ENCODE measurements around the gene MDM2. TPM values are rescaled to one million over a fixed set of nuclear protein-coding genes. Genes with fewer than 3 reads are reported as not detected.

The MDM2 gene
- total RNA-seq, 1 experiment from 2014 or later: 207 TPM

DNA sequence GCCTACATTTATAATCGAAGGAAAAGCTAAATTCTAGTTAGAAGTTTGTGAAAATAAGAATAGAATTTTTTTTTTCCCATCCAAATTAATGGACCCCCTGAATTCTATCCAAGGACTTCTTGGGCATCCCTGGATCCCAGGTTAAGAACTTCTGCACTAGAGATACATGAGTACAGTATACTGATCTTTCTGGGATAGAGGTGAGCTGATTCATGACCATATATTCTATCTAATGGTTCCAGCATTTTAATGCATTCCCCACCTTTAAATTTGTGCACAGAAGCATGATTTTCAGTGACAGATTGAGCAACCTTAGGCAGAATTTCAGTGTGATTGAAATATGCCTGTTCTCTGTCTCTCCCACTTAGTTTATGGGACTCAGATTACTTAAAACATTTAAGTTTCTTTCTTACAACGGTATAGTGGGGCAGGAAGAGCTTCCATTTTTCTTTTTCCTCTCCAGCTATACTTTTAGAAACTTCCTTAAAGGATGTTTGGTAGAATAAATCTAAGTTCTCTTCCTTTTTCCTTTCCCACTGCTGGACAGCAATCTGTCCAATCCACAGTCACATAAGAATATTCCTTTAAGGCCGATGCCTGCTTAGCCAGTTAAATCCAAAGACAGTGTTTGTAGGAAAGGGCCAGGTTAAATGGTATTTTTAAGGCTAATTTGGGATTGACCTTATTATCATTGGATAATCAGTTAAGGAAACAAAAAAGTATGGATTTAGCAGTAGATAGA is 6.7 kb downstream of the MDM2 start (continued):
- TF ChIP-seq, protein P1, sequence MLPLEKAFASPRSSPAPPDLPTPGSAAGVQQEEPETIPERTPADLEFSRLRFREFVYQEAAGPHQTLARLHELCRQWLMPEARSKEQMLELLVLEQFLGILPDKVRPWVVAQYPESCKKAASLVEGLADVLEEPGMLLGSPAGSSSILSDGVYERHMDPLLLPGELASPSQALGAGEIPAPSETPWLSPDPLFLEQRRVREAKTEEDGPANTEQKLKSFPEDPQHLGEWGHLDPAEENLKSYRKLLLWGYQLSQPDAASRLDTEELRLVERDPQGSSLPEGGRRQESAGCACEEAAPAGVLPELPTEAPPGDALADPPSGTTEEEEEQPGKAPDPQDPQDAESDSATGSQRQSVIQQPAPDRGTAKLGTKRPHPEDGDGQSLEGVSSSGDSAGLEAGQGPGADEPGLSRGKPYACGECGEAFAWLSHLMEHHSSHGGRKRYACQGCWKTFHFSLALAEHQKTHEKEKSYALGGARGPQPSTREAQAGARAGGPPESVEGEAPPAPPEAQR (CRISPR knock-in tag; IDR thresholded peaks at IDR 0.05): no peak

DNA sequence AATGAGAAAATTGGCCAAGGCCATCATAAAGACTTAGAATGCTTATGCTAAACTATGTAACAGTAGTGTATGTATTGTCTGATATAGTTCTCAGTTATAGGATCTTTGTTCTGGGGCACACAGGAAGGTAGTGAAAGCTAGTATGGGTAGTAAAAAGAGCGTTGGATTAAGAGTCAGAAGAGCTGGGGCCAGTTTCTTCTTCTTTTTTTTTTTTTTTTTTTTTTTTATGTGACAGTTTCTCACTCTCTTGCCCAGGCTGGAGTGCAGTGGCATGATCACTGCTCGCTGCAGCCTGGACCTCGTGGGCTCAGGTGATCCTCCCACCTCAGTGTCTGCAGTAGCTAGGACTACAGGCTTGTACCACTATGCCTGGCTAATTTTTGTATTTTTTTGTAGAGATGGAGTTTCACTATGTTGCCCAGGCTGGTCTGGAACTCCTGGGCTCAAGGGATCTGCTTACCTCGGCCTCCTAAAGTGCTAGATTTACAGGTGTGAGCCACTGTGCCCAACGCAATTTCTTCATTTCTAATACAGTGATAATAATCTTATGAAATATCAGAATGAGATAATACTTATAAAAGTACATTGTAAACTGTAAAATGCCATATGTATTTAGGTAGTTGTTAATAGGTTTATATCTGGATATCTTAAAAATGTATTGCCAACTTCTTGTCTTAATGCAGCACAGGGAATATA is 7.4 kb downstream of the MDM2 start:
- peak overlapping the region; percentile 50; the same call in 1 of the 2 replicates for H3K27ac Mint-ChIP-seq
- no peaks in the 10 kb centered on the region for H3K27me3 Mint-ChIP-seq (ENCODE audit: low read depth)
- H3K36me3 Mint-ChIP-seq: peaks cover 75% of the 10 kb centered on the region
- no peaks in the 10 kb centered on the region for H3K9me3 Mint-ChIP-seq
- CTCF ChIA-PET: interaction anchor here (0.6 to 1.8 kb wide), 4 partner anchors 8 to 516 kb away, joined by 3 to 7 read pairs (median 4); partner anchors contain the start of gene MDM2
- peaks cover 11% of the 10 kb centered on the region for H3K4me1 Mint-ChIP-seq
- ATAC-seq (no peak), DNase-seq (ENCODE audit: low spot score) (no peak)
- H3K4me3 Mint-ChIP-seq: no peak overlapping the region
- no peak for TF ChIP-seq HMGA2 (CRISPR knock-in tag; IDR thresholded peaks at IDR 0.05)
- POLR2A ChIA-PET: interaction anchor here (0.6 kb wide), 1 partner anchor 494 kb away, joined by 4 read pairs; no protein-coding TSS in a partner anchor

DNA sequence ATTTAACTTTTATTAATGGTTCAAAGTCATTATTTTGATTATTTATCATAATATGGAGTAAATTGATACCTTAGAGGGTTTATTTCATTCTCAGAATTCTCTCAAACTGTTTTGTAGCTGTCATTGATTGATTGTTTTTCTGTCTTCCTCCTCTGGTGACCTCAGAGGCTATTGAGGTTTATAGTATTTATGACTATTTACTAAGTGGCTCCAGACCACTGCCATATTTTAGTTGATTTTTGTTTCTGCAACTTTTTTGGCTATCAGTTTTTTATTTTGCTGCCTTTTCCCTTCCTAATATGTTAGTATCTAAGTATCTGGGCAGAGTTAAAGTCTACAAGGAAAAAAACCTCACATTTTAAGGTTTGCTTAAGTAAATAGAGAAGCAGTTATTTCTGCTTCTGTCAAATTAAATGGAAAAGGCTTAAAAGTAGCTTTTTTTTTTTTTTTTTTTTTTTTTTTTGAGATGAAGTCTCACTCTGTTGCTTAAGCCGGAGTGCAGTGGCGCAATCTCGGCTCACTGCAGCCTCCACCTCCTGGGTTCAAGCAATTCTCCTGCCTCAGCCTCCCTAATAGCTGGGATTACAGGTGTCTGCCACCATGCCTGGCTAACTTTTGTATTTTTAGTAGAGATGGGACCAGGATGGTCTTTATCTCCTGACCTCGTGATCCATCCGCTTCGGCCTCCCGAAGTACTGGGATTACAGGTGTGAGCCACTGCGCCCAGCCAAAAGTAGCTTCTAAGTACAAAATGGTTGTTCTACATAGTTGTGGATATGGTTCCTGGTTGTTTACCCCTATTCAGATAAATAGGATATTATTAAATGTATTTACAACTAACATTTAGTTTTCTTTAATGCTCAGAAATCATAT is 8.2 kb downstream of the MDM2 start:
- DNase-seq (ENCODE audit: low spot score) (no peak), ATAC-seq (no peak)
- no peaks in the 10 kb centered on the region for H3K27me3 Mint-ChIP-seq (ENCODE audit: low read depth)
- H3K9me3 Mint-ChIP-seq: no peaks in the 10 kb centered on the region
- TF ChIP-seq NR2C2 (CRISPR knock-in tag; IDR thresholded peaks at IDR 0.05): no peak
- no peak for TF ChIP-seq ZNF416 (CRISPR knock-in tag; IDR thresholded peaks at IDR 0.05)
- TF ChIP-seq, protein P2, sequence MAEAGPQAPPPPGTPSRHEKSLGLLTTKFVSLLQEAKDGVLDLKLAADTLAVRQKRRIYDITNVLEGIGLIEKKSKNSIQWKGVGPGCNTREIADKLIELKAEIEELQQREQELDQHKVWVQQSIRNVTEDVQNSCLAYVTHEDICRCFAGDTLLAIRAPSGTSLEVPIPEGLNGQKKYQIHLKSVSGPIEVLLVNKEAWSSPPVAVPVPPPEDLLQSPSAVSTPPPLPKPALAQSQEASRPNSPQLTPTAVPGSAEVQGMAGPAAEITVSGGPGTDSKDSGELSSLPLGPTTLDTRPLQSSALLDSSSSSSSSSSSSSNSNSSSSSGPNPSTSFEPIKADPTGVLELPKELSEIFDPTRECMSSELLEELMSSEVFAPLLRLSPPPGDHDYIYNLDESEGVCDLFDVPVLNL (CRISPR knock-in tag; IDR thresholded peaks at IDR 0.05; ENCODE audit: borderline replicate concordance, low read depth): no peak
- TF ChIP-seq KAT7 (CRISPR knock-in tag; IDR thresholded peaks at IDR 0.05; ENCODE audit: borderline replicate concordance): no peak
- no peak for TF ChIP-seq TEAD1 (CRISPR knock-in tag; IDR thresholded peaks at IDR 0.05)
- TF ChIP-seq SMAD4 (CRISPR knock-in tag; IDR thresholded peaks at IDR 0.05): no peak
- TF ChIP-seq NR1H2 (CRISPR knock-in tag; IDR thresholded peaks at IDR 0.05): no peak
- TF ChIP-seq, protein P3, sequence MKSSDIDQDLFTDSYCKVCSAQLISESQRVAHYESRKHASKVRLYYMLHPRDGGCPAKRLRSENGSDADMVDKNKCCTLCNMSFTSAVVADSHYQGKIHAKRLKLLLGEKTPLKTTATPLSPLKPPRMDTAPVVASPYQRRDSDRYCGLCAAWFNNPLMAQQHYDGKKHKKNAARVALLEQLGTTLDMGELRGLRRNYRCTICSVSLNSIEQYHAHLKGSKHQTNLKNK (CRISPR knock-in tag; IDR thresholded peaks at IDR 0.05): no peak
- TF ChIP-seq OVOL2 (CRISPR knock-in tag; IDR thresholded peaks at IDR 0.05; ENCODE audit: borderline replicate concordance): no peak
- TF ChIP-seq, protein P4, sequence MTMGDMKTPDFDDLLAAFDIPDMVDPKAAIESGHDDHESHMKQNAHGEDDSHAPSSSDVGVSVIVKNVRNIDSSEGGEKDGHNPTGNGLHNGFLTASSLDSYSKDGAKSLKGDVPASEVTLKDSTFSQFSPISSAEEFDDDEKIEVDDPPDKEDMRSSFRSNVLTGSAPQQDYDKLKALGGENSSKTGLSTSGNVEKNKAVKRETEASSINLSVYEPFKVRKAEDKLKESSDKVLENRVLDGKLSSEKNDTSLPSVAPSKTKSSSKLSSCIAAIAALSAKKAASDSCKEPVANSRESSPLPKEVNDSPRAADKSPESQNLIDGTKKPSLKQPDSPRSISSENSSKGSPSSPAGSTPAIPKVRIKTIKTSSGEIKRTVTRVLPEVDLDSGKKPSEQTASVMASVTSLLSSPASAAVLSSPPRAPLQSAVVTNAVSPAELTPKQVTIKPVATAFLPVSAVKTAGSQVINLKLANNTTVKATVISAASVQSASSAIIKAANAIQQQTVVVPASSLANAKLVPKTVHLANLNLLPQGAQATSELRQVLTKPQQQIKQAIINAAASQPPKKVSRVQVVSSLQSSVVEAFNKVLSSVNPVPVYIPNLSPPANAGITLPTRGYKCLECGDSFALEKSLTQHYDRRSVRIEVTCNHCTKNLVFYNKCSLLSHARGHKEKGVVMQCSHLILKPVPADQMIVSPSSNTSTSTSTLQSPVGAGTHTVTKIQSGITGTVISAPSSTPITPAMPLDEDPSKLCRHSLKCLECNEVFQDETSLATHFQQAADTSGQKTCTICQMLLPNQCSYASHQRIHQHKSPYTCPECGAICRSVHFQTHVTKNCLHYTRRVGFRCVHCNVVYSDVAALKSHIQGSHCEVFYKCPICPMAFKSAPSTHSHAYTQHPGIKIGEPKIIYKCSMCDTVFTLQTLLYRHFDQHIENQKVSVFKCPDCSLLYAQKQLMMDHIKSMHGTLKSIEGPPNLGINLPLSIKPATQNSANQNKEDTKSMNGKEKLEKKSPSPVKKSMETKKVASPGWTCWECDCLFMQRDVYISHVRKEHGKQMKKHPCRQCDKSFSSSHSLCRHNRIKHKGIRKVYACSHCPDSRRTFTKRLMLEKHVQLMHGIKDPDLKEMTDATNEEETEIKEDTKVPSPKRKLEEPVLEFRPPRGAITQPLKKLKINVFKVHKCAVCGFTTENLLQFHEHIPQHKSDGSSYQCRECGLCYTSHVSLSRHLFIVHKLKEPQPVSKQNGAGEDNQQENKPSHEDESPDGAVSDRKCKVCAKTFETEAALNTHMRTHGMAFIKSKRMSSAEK (CRISPR knock-in tag; IDR thresholded peaks at IDR 0.05; ENCODE audit: borderline replicate concordance): no peak
- no peak for TF ChIP-seq ZNF263 (CRISPR knock-in tag; IDR thresholded peaks at IDR 0.05; ENCODE audit: low read depth)
- no peak for TF ChIP-seq IRF2 (CRISPR knock-in tag; IDR thresholded peaks at IDR 0.05; ENCODE audit: borderline replicate concordance, low read depth)
- TF ChIP-seq NFYB (CRISPR knock-in tag; conservative IDR thresholded peaks at IDR 0.05; ENCODE audit: low read depth): no peak
- no peak for TF ChIP-seq GTF2I (CRISPR knock-in tag; conservative IDR thresholded peaks at IDR 0.05)
- no peak for TF ChIP-seq ZNF396 (CRISPR knock-in tag; IDR thresholded peaks at IDR 0.05; ENCODE audit: borderline replicate concordance)
- TF ChIP-seq, protein P5, sequence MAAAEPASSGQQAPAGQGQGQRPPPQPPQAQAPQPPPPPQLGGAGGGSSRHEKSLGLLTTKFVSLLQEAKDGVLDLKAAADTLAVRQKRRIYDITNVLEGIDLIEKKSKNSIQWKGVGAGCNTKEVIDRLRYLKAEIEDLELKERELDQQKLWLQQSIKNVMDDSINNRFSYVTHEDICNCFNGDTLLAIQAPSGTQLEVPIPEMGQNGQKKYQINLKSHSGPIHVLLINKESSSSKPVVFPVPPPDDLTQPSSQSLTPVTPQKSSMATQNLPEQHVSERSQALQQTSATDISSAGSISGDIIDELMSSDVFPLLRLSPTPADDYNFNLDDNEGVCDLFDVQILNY (CRISPR knock-in tag; IDR thresholded peaks at IDR 0.05): no peak
- no peak for TF ChIP-seq ETV6 (CRISPR knock-in tag; IDR thresholded peaks at IDR 0.05)
- TF ChIP-seq, protein P6, sequence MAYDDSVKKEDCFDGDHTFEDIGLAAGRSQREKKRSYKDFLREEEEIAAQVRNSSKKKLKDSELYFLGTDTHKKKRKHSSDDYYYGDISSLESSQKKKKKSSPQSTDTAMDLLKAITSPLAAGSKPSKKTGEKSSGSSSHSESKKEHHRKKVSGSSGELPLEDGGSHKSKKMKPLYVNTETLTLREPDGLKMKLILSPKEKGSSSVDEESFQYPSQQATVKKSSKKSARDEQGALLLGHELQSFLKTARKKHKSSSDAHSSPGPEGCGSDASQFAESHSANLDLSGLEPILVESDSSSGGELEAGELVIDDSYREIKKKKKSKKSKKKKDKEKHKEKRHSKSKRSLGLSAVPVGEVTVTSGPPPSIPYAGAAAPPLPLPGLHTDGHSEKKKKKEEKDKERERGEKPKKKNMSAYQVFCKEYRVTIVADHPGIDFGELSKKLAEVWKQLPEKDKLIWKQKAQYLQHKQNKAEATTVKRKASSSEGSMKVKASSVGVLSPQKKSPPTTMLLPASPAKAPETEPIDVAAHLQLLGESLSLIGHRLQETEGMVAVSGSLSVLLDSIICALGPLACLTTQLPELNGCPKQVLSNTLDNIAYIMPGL (CRISPR knock-in tag; IDR thresholded peaks at IDR 0.05): no peak
- CTCF ChIA-PET: interaction anchor here (0.7 to 1.8 kb wide), 3 partner anchors 8 to 14 kb away, joined by 4 to 7 read pairs (median 5); partner anchors contain the start of gene MDM2
- H3K4me1 Mint-ChIP-seq: peaks cover 5% of the 10 kb centered on the region
- POLR2A ChIA-PET: interaction anchor here (1.7 kb wide), 1 partner anchor 14 kb away, joined by 3 read pairs; no protein-coding TSS in a partner anchor
- H3K4me3 Mint-ChIP-seq: no peak overlapping the region
- H3K27ac Mint-ChIP-seq: no peak overlapping the region
- H3K36me3 Mint-ChIP-seq: peaks cover 75% of the 10 kb centered on the region
